Measurements from ENCODE around the gene MSX1.
A peak's percentile ranks its signal among the peaks of the same experiment; 100 is the strongest.

MSX1 gene

GRCh38 chr4:4842476-4843441, 16.7 kb upstream of the MSX1 start:
- DNase-seq, result no peak

GRCh38 chr4:4843635-4844291, 15.7 kb upstream of the MSX1 start:
- DNase-seq, result no peak

- no peak for DNase-seq
Measured at GRCh38 chr4:4845027-4845426, 14.4 kb upstream of the MSX1 start.

GRCh38 chr4:4847011-4847410, 12.5 kb upstream of the MSX1 start:
- no peak for DNase-seq

GRCh38 chr4:4848540-4848939, 10.9 kb upstream of the MSX1 start:
- no peak for DNase-seq

GRCh38 chr4:4849106-4849505, 10.4 kb upstream of the MSX1 start:
- DNase-seq, result no peak

GRCh38 chr4:4849524-4850193, 9.8 kb upstream of the MSX1 start:
- no peak for DNase-seq

- DNase-seq, result no peak
Measured at GRCh38 chr4:4851081-4851480, 8.4 kb upstream of the MSX1 start.

- no peak for DNase-seq
Measured at GRCh38 chr4:4851906-4852305, 7.6 kb upstream of the MSX1 start.

GRCh38 chr4:4852591-4853362, 6.7 kb upstream of the MSX1 start:
- peak; percentile 31 for DNase-seq

GRCh38 chr4:4853371-4853823, 6.1 kb upstream of the MSX1 start:
- no peak for DNase-seq

GRCh38 chr4:4853921-4854648, 5.4 kb upstream of the MSX1 start:
- DNase-seq, result no peak

GRCh38 chr4:4854649-4855295, 4.7 kb upstream of the MSX1 start:
- DNase-seq, result no peak

GRCh38 chr4:4855301-4856070, 4.0 kb upstream of the MSX1 start:
- DNase-seq, result no peak

- DNase-seq, result no peak
Measured at GRCh38 chr4:4856071-4857000, 3.1 kb upstream of the MSX1 start.

GRCh38 chr4:4857001-4857808, 2.3 kb upstream of the MSX1 start:
- no peak for DNase-seq

GRCh38 chr4:4857809-4858508, 1.5 kb upstream of the MSX1 start:
- no peak for DNase-seq
